Gastroesophageal sphincter (tissue), 4 donors: Measurements from ENCODE around the gene BCL2L12. TPM values are rescaled to one million over a fixed set of nuclear protein-coding genes. Genes with fewer than 3 reads are reported as not detected.
"Not testable (repeated sequence)": the region's sequence is repeated elsewhere in the genome, so short reads cannot be mapped to it uniquely, and the experiment has no call there.

Source experiments
- ATAC-seq: fragments of 150-250 bp; one replicate; pipeline ENCODE4 v1.9.1; 2016; ENCODE audit warnings: mild to moderate bottlenecking, moderate library complexity
- H3K27ac ChIP-seq, 4 donors: fragments of 200-600 bp; sonication (generic) in 3 of 4; 1 replicate in 3 of 4; 2 replicates in 1 of 4; pipeline ENCODE4 v1.5.1; 2016 to 2019
- H3K27me3 ChIP-seq: fragments of 200-600 bp; sonication (generic); one replicate; pipeline ENCODE4 v1.5.1; 2019
- H3K36me3 ChIP-seq, 2 donors: fragments of 200-600 bp; sonication (generic); one replicate each; pipeline ENCODE4 v1.5.1; 2019; ENCODE audit warnings: control low read depth in 1 of 2
- H3K4me1 ChIP-seq, 3 donors: fragments of 200-600 bp; sonication (generic); 1 replicate in 2 of 3; 2 replicates in 1 of 3; pipeline ENCODE4 v1.5.1; 2016 to 2019; ENCODE audit warnings: control low read depth in 2 of 3
- H3K4me3 ChIP-seq, 2 donors: fragments of 200-600 bp; sonication (generic); one replicate each; pipeline ENCODE4 v1.5.1; 2019; ENCODE audit warnings: mild to moderate bottlenecking in 1 of 2, moderate library complexity in 1 of 2
- H3K9me3 ChIP-seq, 3 donors: fragments of 200-600 bp; sonication (generic); one replicate each; pipeline ENCODE4 v1.5.1; 2017 to 2019; ENCODE audit warnings: control low read depth in 2 of 3
- EP300 ChIP-seq: sonication (generic); formaldehyde crosslinking; IDR thresholded peaks from one replicate; pipeline ENCODE4 v1.6.1; 2017; ENCODE audit warnings: antibody characterized with exemption, mild to moderate bottlenecking
- POLR2A ChIP-seq, 2 donors: fragments of 450-650 bp; IDR thresholded peaks; one replicate each; pipeline ENCODE4 v1.6.1; 2017; ENCODE audit warnings: antibody characterized with exemption in 2 of 2, mild to moderate bottlenecking in 2 of 2, moderate library complexity in 1 of 2
- POLR2AphosphoS5 ChIP-seq: sonication (generic); formaldehyde crosslinking; IDR thresholded peaks from one replicate; pipeline ENCODE4 v1.6.1; 2017; ENCODE audit warnings: antibody characterized with exemption
- WGBS, 2 donors: methylation state at CpG; one replicate each; pipeline ENCODE4 v1.1.5; 2018; ENCODE audit warnings: low coverage in 1 of 2; 5-methylcytosine and 5-hydroxymethylcytosine counted together
- total RNA-seq, 4 donors: library from RNA; depleted of rRNA; stranded (reverse); fragments of >200 nt; gene quantifications; one replicate each; pipeline ENCODE4 v1.1.0, GENCODE V29; 2016
- TF ChIP-seq, protein P1 (sequence below), 4 experiments: fragments of 200-600 bp in 2 of 4; fragments of 450-650 bp in 2 of 4; sonication (generic) in 1 of 4; IDR thresholded peaks; one replicate each; pipeline ENCODE4 v1.5.1; 2017 to 2019; ENCODE audit warnings: antibody characterized with exemption in 4 of 4, mild to moderate bottlenecking in 2 of 4, moderate library complexity in 2 of 4

The BCL2L12 gene
- total RNA-seq, 4 donors from 2014 or later = 3.3 to 7.9 (median 6.4) TPM

DNA sequence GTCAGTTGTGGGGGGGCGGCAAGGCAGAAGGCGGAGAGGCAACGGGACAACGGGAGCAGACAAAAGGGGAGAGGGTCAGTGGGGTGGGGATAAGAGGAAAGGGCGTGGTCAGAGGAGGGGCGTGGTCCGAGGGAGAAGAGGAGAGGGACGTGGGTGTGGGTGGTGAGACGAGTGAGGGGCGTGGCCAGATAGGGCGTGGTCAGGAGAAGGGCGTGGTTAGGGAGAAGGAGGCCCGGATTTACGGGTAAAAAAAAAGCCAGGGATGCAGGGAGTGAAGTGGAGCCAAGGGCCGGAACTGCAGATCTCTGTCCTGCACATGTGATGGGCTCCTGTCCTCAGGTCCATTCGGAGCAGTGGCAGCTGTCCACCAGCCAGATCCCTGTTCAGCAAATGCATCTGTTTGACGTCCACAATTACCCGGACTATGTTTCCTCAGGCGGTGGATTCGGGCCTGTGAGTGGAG, 46.7 kb downstream of the BCL2L12 start:
- TF ChIP-seq EP300 (no peak), POLR2A (IDR thresholded peaks at IDR 0.05) (no peak), POLR2AphosphoS5 (no peak)
- TF ChIP-seq, protein P1, sequence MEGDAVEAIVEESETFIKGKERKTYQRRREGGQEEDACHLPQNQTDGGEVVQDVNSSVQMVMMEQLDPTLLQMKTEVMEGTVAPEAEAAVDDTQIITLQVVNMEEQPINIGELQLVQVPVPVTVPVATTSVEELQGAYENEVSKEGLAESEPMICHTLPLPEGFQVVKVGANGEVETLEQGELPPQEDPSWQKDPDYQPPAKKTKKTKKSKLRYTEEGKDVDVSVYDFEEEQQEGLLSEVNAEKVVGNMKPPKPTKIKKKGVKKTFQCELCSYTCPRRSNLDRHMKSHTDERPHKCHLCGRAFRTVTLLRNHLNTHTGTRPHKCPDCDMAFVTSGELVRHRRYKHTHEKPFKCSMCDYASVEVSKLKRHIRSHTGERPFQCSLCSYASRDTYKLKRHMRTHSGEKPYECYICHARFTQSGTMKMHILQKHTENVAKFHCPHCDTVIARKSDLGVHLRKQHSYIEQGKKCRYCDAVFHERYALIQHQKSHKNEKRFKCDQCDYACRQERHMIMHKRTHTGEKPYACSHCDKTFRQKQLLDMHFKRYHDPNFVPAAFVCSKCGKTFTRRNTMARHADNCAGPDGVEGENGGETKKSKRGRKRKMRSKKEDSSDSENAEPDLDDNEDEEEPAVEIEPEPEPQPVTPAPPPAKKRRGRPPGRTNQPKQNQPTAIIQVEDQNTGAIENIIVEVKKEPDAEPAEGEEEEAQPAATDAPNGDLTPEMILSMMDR (IDR thresholded peaks at IDR 0.05) = no peak
- Histone ChIP-seq H3K9me3 (no peaks in the 10 kb centered on the region), H3K4me3 (no peak overlapping the region), H3K36me3 (no peaks in the 10 kb centered on the region), H3K4me1 (no peaks in the 10 kb centered on the region), H3K27ac (no peak overlapping the region), H3K27me3 (no peaks in the 10 kb centered on the region)
- 37 to 69% methylated on average over 11 to 14 of the region's 20 CpGs for WGBS, 2 donors
- ATAC-seq = peak; percentile 51

DNA sequence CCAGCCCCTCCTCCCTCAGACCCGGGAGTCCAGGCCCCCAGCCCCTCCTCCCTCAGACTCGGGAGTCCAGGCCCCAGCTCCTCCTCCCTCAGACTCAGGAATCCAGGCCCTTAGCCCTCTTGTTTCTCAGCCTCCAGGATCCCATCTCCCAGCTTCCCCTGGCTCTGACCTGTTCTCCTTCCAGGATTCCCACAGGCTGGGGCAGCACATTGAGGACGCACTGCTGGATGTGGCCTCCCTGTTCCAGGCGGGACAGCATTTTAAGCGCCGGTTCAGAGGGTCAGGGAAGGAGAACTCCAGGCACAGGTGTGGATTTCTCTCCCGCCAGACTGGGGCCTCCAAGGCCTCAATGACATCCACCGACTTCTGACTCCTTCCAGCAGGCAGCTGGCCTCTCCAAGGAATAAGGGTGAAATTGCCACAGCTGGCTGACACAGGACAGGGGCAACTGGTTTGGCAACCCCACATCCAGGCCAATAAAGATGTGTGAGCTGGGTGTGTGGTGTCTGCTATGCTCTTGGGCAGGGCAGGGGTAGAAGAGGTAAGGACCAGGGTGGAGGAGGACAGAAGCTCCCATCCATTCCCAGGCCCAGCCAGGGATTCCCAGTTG, 47.6 kb downstream of the BCL2L12 start:
- Histone ChIP-seq H3K4me1 (no peaks in the 10 kb centered on the region), H3K9me3 (no peaks in the 10 kb centered on the region), H3K27me3 (no peaks in the 10 kb centered on the region), H3K36me3 (no peaks in the 10 kb centered on the region), H3K4me3 (no peak overlapping the region), H3K27ac (no peak overlapping the region)
- ATAC-seq = no peak
- TF ChIP-seq POLR2AphosphoS5 = no peak
- TF ChIP-seq EP300 = no peak
- TF ChIP-seq, protein P1 (IDR thresholded peaks at IDR 0.05) = no peak
- TF ChIP-seq POLR2A (IDR thresholded peaks at IDR 0.05) = no peak
- whole genome bisulfite sequencing, 2 donors = 83 to 100% methylated on average over 2 of the region's 8 CpGs

DNA sequence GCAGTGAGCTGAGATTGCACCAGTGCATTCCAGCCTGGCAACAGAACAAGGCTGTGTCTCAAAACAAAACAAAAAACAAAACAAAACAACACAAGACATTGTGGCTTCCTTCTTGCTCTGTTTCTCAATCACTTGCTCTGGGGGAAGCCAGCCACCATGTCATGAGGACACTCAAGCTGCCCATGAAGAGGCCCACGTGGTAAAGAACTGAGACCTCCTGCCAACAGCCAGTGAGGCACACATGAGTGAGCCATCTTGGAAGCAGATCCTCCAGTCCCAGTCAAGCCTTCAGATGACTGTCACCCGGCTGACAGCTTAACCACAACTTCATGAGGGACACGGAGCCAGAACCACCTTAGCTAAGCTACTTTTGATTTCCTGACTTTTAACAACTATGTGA, 50.4 kb downstream of the BCL2L12 start:
- Histone ChIP-seq H3K27ac (no peak overlapping the region), H3K9me3 (no peaks in the 10 kb centered on the region), H3K27me3 (no peaks in the 10 kb centered on the region), H3K36me3 (no peaks in the 10 kb centered on the region), H3K4me1 (no peaks in the 10 kb centered on the region), H3K4me3 (no peak overlapping the region)
- WGBS, 2 donors = 67 to 76% methylated on average over 3 of the region's 3 CpGs
- no peak for TF ChIP-seq POLR2A (IDR thresholded peaks at IDR 0.05)
- TF ChIP-seq, protein P1 (IDR thresholded peaks at IDR 0.05) = no peak
- no peak for TF ChIP-seq EP300
- no peak for TF ChIP-seq POLR2AphosphoS5
- no peak for ATAC-seq

GRCh38 chr19:49718511-49718910, 52.8 kb downstream of the BCL2L12 start:
- ATAC-seq = no peak
- H3K4me3 ChIP-seq = no peak overlapping the region
- no peaks in the 10 kb centered on the region for H3K27me3 ChIP-seq
- no peaks in the 10 kb centered on the region for H3K9me3 ChIP-seq
- TF ChIP-seq POLR2AphosphoS5 (no peak), EP300 (no peak), POLR2A (IDR thresholded peaks at IDR 0.05) (no peak)
- TF ChIP-seq, protein P1 (IDR thresholded peaks at IDR 0.05) = no peak
- 67 to 100% methylated on average over 2 to 3 of the region's 8 CpGs for WGBS, 2 donors
- no peaks in the 10 kb centered on the region for H3K36me3 ChIP-seq
- H3K27ac ChIP-seq = no peak overlapping the region
- no peaks in the 10 kb centered on the region for H3K4me1 ChIP-seq

- TF ChIP-seq, protein P1 (IDR thresholded peaks at IDR 0.05) = no peak
- no peak for TF ChIP-seq EP300
- no peak for TF ChIP-seq POLR2AphosphoS5
- TF ChIP-seq POLR2A (IDR thresholded peaks at IDR 0.05) = no peak
- no peaks in the 10 kb centered on the region for H3K36me3 ChIP-seq
These were observed 53.3 kb downstream of the BCL2L12 start for GRCh38 chr19:49718991-49719390.

DNA sequence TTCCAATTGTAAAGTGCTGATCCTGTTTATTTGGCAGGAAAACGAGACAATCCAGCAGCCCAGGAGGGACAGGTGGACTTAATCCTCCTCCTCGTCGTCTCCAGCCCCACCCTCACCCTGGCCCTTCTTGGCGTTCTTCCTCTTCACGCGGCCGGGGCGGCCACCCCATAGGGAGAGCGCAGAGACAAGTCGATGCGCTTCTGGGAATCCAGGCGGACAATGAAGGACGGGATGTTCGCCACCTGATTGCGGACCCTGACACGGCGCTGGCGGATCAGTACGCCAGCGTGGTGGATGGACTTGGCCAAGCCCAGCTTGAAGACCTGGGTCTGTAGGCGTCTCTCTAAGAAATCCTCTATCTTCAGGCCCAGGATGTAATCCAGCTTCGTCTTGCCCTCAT, 53.7 kb downstream of the BCL2L12 start:
- H3K9me3 ChIP-seq, H3K4me1 ChIP-seq, H3K36me3 ChIP-seq, H3K27ac ChIP-seq, ATAC-seq, H3K27me3 ChIP-seq, H3K4me3 ChIP-seq: not testable (repeated sequence)
- WGBS, 2 donors = 73% methylated on average over 7 of the region's 22 CpGs; no CpG with 5 or more reads in 1 of the 2 donors

More at GRCh38 chr19:49718991-49719390, 53.3 kb downstream of the BCL2L12 start:
- 68 to 70% methylated on average over 3 to 6 of the region's 6 CpGs for WGBS, 2 donors
- peaks cover 1% of the 10 kb centered on the region for H3K27me3 ChIP-seq
- no peak overlapping the region for H3K4me3 ChIP-seq
- ATAC-seq = no peak
- no peaks in the 10 kb centered on the region for H3K4me1 ChIP-seq
- no peaks in the 10 kb centered on the region for H3K9me3 ChIP-seq
- H3K27ac ChIP-seq = no peak overlapping the region
